CD14-positive monocyte (primary cell): ENCODE data around the gene ISCA2. TPM values are rescaled to one million over a fixed set of nuclear protein-coding genes. Genes with fewer than 3 reads are reported as not detected.

Experiments used
- DNase-seq, 3 donors: peaks; one replicate each; pipeline ENCODE4 v3.0.0-alpha.2; 2011 to 2022
- H2AFZ ChIP-seq: 2 replicates; pipeline ENCODE4 v1.6.0; 2012; ENCODE audit warnings: mild to moderate bottlenecking, low read depth, low read length, inconsistent platforms; ENCODE audit not compliant: insufficient read depth, poor library complexity, severe bottlenecking
- H3K27ac ChIP-seq, 2 donors: 1 replicate in 1 of 2; 2 replicates in 1 of 2; pipeline ENCODE4 v1.5.1; 2012 to 2013; ENCODE audit warnings: low read length in 2 of 2, control low read depth in 1 of 2, inconsistent platforms in 1 of 2, low read depth in 1 of 2, mild to moderate bottlenecking in 1 of 2
- H3K27me3 ChIP-seq, 2 donors: one replicate each; pipeline versions ENCODE4 v1.6.0 to v1.6.1; 2011 to 2013; ENCODE audit warnings: low read length in 2 of 2; ENCODE audit not compliant: control insufficient read depth in 2 of 2, insufficient read depth in 2 of 2
- H3K36me3 ChIP-seq, 2 donors: replicated peaks in 1 of 2; 1 replicate in 1 of 2; 2 replicates in 1 of 2; pipeline versions ENCODE4 v1.5.1 to v1.6.1; 2012 to 2013; ENCODE audit warnings: low read length in 2 of 2, control low read depth in 1 of 2, inconsistent platforms in 1 of 2, mild to moderate bottlenecking in 1 of 2; ENCODE audit not compliant: insufficient read depth in 2 of 2, control insufficient read depth in 1 of 2
- H3K4me1 ChIP-seq, 2 donors: 1 replicate in 1 of 2; 2 replicates in 1 of 2; pipeline versions ENCODE4 v1.5.1 to v1.6.1; 2012 to 2013; ENCODE audit warnings: low read length in 2 of 2, control low read depth in 1 of 2, inconsistent platforms in 1 of 2, mild to moderate bottlenecking in 1 of 2, moderate library complexity in 1 of 2; ENCODE audit not compliant: insufficient read depth in 2 of 2, control insufficient read depth in 1 of 2
- H3K4me2 ChIP-seq: replicated peaks from 2 replicates; pipeline ENCODE3; 2012; ENCODE audit warnings: low read length, moderate library complexity, mild to moderate bottlenecking; ENCODE audit not compliant: poor library complexity, severe bottlenecking; ENCODE audit errors: extremely low read depth
- H3K4me3 ChIP-seq, 3 experiments: fragments of 200-600 bp in 1 of 3; sonication (generic) in 1 of 3; replicated peaks in 1 of 3; 1 replicate in 2 of 3; 2 replicates in 1 of 3; pipeline ENCODE4 v1.5.1; 2011 to 2013; ENCODE audit warnings: low read length in 3 of 3, mild to moderate bottlenecking in 3 of 3, control low read depth in 2 of 3, low read depth in 2 of 3, inconsistent platforms in 1 of 3, moderate library complexity in 1 of 3
- H3K79me2 ChIP-seq: 2 replicates; pipeline ENCODE4 v1.6.0; 2012; ENCODE audit warnings: mild to moderate bottlenecking, control low read depth, inconsistent platforms, low read length, moderate library complexity; ENCODE audit not compliant: insufficient read depth
- H3K9ac ChIP-seq: 2 replicates; pipeline ENCODE4 v1.6.0; 2017; ENCODE audit warnings: low read length, mild to moderate bottlenecking; ENCODE audit not compliant: insufficient read depth, poor library complexity, severe bottlenecking
- H3K9me3 ChIP-seq, 2 donors: replicated peaks in 1 of 2; 1 replicate in 1 of 2; 2 replicates in 1 of 2; pipeline versions ENCODE4 v1.5.1 to v1.6.1; 2012 to 2013; ENCODE audit warnings: low read length in 2 of 2, control low read depth in 1 of 2; ENCODE audit not compliant: control insufficient read depth in 1 of 2, insufficient read depth in 1 of 2
- H4K20me1 ChIP-seq: 2 replicates; pipeline ENCODE4 v1.6.0; 2012; ENCODE audit warnings: mild to moderate bottlenecking, low read length, control low read depth, moderate library complexity; ENCODE audit not compliant: insufficient read depth
- H3K27ac Mint-ChIP-seq, 7 donors: one replicate each; pipeline ENCODE4 v1.8.0; 2020; ENCODE audit warnings: mild to moderate bottlenecking in 7 of 7, mixed read lengths in 7 of 7, moderate library complexity in 6 of 7, inconsistent platforms in 2 of 7
- H3K27me3 Mint-ChIP-seq, 3 donors: one replicate each; pipeline ENCODE4 v1.8.0; 2021 to 2022; ENCODE audit warnings: low read depth in 3 of 3, mild to moderate bottlenecking in 3 of 3, mixed read lengths in 3 of 3, moderate library complexity in 3 of 3, inconsistent platforms in 1 of 3
- H3K36me3 Mint-ChIP-seq, 2 donors: one replicate each; pipeline ENCODE4 v1.8.0; 2020; ENCODE audit warnings: mixed read lengths in 2 of 2, inconsistent platforms in 1 of 2, mild to moderate bottlenecking in 1 of 2
- H3K4me1 Mint-ChIP-seq: one replicate; pipeline ENCODE4 v1.8.0; 2020; ENCODE audit warnings: mild to moderate bottlenecking, mixed read lengths
- H3K4me3 Mint-ChIP-seq, 2 donors: one replicate each; pipeline ENCODE4 v1.8.0; 2020; ENCODE audit warnings: mild to moderate bottlenecking in 2 of 2, mixed read lengths in 2 of 2, moderate library complexity in 1 of 2
- H3K9me3 Mint-ChIP-seq, 7 donors: one replicate each; pipeline ENCODE4 v1.8.0; 2020 to 2022; ENCODE audit warnings: mixed read lengths in 7 of 7, mild to moderate bottlenecking in 6 of 7, moderate library complexity in 6 of 7, inconsistent platforms in 2 of 7
- WGBS: methylation state at CpG from one replicate; pipeline ENCODE4 v1.1.5; 2013; ENCODE audit warnings: missing lambda C conversion rate; ENCODE audit not compliant: insufficient coverage; 5-methylcytosine and 5-hydroxymethylcytosine counted together
- intact Hi-C, 2 donors: fragments of 100-400 bp; cut with micrococcal nuclease; formaldehyde crosslinking; loops; one replicate each; pipeline versions ENCODE4 v1.15.0 to v1.15.1; 2023
- polyA plus RNA-seq, 3 donors: library from polyadenylated mRNA; depleted of rRNA in 1 of 3; unstranded in 2 of 3; stranded (reverse) in 1 of 3; fragments of 300-500 nt in 2 of 3; fragments of >200 nt in 1 of 3; fragmentation: Illumina TruSeq in 2 of 3; gene quantifications; 1 replicate in 2 of 3; 2 replicates in 1 of 3; pipeline ENCODE4 v1.2.3, GENCODE V29; 2012 to 2021
- TF ChIP-seq, protein P1 (sequence below): fragments of 200-600 bp; IDR thresholded peaks from one replicate; pipeline ENCODE4 v1.8.0; 2022; ENCODE audit warnings: antibody characterized with exemption, mild to moderate bottlenecking

Gene ISCA2
- polyA plus RNA-seq, 3 donors, result 6.1 to 61.7 (median 55.9) TPM

DNA sequence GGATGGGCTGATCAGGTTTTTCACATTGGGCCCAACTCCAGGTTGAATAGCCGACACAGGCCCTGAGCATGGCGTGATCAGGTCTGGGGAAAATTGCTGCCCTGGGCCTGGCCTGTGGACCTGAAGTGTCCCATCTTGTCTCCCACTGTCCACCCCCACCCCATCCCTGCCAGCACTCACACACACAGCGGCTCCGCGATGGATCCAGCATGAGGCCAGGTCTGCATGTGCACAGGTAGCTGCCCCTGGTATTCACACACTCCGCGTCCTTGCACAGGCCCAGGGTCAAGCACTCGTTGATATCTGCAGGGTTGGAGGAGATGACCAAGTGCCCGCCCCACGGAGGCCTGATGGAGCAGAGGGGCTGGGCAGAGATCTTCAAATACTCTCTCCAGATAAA is 38.7 kb downstream of the ISCA2 start:
- Histone ChIP-seq H4K20me1 (no peaks in the 10 kb centered on the region), H2AFZ (no peak overlapping the region), H3K27ac (no peak overlapping the region), H3K36me3 (no peaks in the 10 kb centered on the region), H3K79me2 (no peaks in the 10 kb centered on the region), H3K4me1 (peaks cover 0 to 8% of the 10 kb centered on the region in 2 donors), H3K27me3 (no peaks in the 10 kb centered on the region), H3K9ac (no peak overlapping the region), H3K9me3 (no peaks in the 10 kb centered on the region), H3K4me3 (no peak overlapping the region), H3K4me2 (no peak overlapping the region)
- 100% methylated on average over 7 of the region's 10 CpGs for WGBS
- DNase-seq, result no peak
- Mint-ChIP-seq H3K36me3 (no peaks in the 10 kb centered on the region), H3K27me3 (peaks cover 1 to 3% (median 2%) of the 10 kb centered on the region in 3 donors), H3K9me3 (no peaks in the 10 kb centered on the region), H3K4me1 (peaks cover 15% of the 10 kb centered on the region), H3K4me3 (no peak overlapping the region), H3K27ac (no peak overlapping the region)
- TF ChIP-seq, protein P1, sequence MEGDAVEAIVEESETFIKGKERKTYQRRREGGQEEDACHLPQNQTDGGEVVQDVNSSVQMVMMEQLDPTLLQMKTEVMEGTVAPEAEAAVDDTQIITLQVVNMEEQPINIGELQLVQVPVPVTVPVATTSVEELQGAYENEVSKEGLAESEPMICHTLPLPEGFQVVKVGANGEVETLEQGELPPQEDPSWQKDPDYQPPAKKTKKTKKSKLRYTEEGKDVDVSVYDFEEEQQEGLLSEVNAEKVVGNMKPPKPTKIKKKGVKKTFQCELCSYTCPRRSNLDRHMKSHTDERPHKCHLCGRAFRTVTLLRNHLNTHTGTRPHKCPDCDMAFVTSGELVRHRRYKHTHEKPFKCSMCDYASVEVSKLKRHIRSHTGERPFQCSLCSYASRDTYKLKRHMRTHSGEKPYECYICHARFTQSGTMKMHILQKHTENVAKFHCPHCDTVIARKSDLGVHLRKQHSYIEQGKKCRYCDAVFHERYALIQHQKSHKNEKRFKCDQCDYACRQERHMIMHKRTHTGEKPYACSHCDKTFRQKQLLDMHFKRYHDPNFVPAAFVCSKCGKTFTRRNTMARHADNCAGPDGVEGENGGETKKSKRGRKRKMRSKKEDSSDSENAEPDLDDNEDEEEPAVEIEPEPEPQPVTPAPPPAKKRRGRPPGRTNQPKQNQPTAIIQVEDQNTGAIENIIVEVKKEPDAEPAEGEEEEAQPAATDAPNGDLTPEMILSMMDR, result no peak
- intact Hi-C loops, result no loop called here

DNA sequence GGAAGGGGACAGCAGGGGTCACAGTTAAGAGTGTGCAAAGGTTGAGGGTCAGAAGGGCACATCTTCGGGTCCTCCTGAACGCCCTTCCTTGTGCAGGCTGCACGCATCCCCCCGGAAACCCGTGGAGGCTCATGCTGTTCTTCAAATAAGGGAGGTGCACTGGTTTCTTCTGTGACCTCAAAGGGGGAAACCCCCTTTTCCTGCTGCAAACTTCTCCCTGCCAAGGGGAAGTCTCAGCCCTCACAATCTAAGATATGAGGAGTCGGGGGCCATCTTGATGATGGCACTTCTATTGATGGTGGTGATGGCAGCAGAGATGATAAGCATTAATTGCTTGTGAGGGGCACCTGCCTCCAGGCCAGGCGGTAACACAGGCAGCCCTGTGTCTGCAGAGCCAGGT is 40.0 kb downstream of the ISCA2 start:
- H3K27me3 ChIP-seq, result no peaks in the 10 kb centered on the region
- H3K4me2 ChIP-seq, result no peak overlapping the region
- Mint-ChIP-seq H3K4me1 (peaks cover 15% of the 10 kb centered on the region), H3K9me3 (no peaks in the 10 kb centered on the region), H3K27ac (no peak overlapping the region), H3K4me3 (no peak overlapping the region), H3K36me3 (no peaks in the 10 kb centered on the region), H3K27me3 (peaks cover 1 to 2% (median 1%) of the 10 kb centered on the region in 3 donors)
- no peak overlapping the region for H3K27ac ChIP-seq
- 34% methylated on average over 5 of the region's 7 CpGs for WGBS
- DNase-seq, result peak in 2 of 3 donors; percentile 21 to 56
- intact Hi-C loops, result no loop called here
- no peak overlapping the region for H2AFZ ChIP-seq
- no peaks in the 10 kb centered on the region for H3K36me3 ChIP-seq
- peaks cover 0 to 8% of the 10 kb centered on the region in 2 donors for H3K4me1 ChIP-seq
- no peaks in the 10 kb centered on the region for H3K79me2 ChIP-seq
- TF ChIP-seq, protein P1, result no peak
- H3K9me3 ChIP-seq, result no peaks in the 10 kb centered on the region
- H3K4me3 ChIP-seq, result no peak overlapping the region
- H4K20me1 ChIP-seq, result no peaks in the 10 kb centered on the region
- no peak overlapping the region for H3K9ac ChIP-seq
